A549 (cell line): ENCODE data around the gene FRMD4A. TPM values are rescaled to one million over a fixed set of nuclear protein-coding genes. Genes with fewer than 3 reads are reported as not detected.

Source experiments
- ATAC-seq, 2 experiments: fragments of 200-7000 bp in 1 of 2; fragments of >200 bp in 1 of 2; cut with Nextera tagmentation in 1 of 2; cut with Tn5 transposase in 1 of 2; 3 replicates each; pipeline versions ENCODE4 v1.8.0 to v1.9.1; 2018 to 2020; ENCODE audit warnings: mild to moderate bottlenecking in 1 of 2, moderate library complexity in 1 of 2
- CTCF ChIA-PET: fragments of 300-600 bp; sonication (Branson Sonifier 250); formaldehyde crosslinking; extraction: SDS; loops from one replicate; lab custom pipeline; 2021; ENCODE audit warnings: antibody characterized with exemption, inconsistent platforms; lab: Yijun Ruan, JAX
- POLR2A ChIA-PET: fragments of 350-600 bp; formaldehyde crosslinking; extraction: SDS; loops from one replicate; lab custom pipeline; 2021; ENCODE audit warnings: antibody characterized with exemption, inconsistent platforms; lab: Yijun Ruan, JAX
- DNase-seq, 2 experiments: peaks; one replicate each; pipeline versions ENCODE4 v3.0.0 to v3.0.0-alpha.2; 2011 to 2016; ENCODE audit warnings: low read depth in 1 of 2, low spot score in 1 of 2
- FAIRE-seq: peaks from 2 replicates; lab custom pipeline; 2011; peaks lifted over from hg19 to GRCh38; lab: Jason Lieb, UNC
- H3K27ac ChIP-seq, 2 experiments: fragments of >200 bp; sonication (Bioruptor Twin); formaldehyde crosslinking; 3 replicates each; pipeline ENCODE4 v1.5.1; 2016 to 2017
- H3K4me1 ChIP-seq: fragments of >200 bp; sonication (Bioruptor Twin); formaldehyde crosslinking; 3 replicates; pipeline ENCODE4 v1.6.1; 2016
- H3K4me2 ChIP-seq: fragments of >200 bp; sonication (Bioruptor Twin); formaldehyde crosslinking; 3 replicates; pipeline ENCODE4 v1.6.1; 2016
- H3K4me3 ChIP-seq: fragments of >200 bp; sonication (Bioruptor Twin); formaldehyde crosslinking; 3 replicates; pipeline ENCODE4 v1.5.1; 2016
- H3K9me3 ChIP-seq: fragments of >200 bp; sonication (Bioruptor Twin); formaldehyde crosslinking; 3 replicates; pipeline ENCODE4 v1.6.1; 2016
- ATOH8 ChIP-seq: fragments of 250-450 bp; sonication (Bioruptor Pico); IDR thresholded peaks from 2 replicates; pipeline ENCODE4 v1.5.0; 2020; ENCODE audit warnings: low read depth, mild to moderate bottlenecking, moderate library complexity
- BHLHE40 ChIP-seq: IDR thresholded peaks from 2 replicates; pipeline ENCODE4 v1.6.1; 2012; ENCODE audit warnings: low read depth, low read length, inconsistent platforms
- CHD4 ChIP-seq: fragments of 200-600 bp; sonication (generic); IDR thresholded peaks from 2 replicates; pipeline ENCODE4 v1.6.1; 2016; ENCODE audit warnings: antibody characterized with exemption, mild to moderate bottlenecking, borderline replicate concordance
- EHF ChIP-seq: fragments of 250-450 bp; sonication (Bioruptor Pico); IDR thresholded peaks from 2 replicates; pipeline ENCODE4 v1.5.0; 2020; ENCODE audit warnings: mild to moderate bottlenecking
- FOSB ChIP-seq: fragments of 250-450 bp; sonication (Bioruptor Pico); IDR thresholded peaks from 2 replicates; pipeline ENCODE4 v1.5.0; 2020; ENCODE audit warnings: mild to moderate bottlenecking, moderate library complexity
- HMGXB4 ChIP-seq: fragments of 250-450 bp; sonication (Bioruptor Pico); IDR thresholded peaks from 2 replicates; pipeline ENCODE4 v1.5.0; 2021; ENCODE audit warnings: mild to moderate bottlenecking, moderate library complexity, borderline replicate concordance
- JUNB ChIP-seq: fragments of >200 bp; sonication (Bioruptor Twin); formaldehyde crosslinking; IDR thresholded peaks from 2 replicates; pipeline ENCODE4 v1.6.1; 2016
- KDM1A ChIP-seq: fragments of 200-600 bp; sonication (generic); IDR thresholded peaks from 2 replicates; pipeline ENCODE4 v1.6.1; 2016; ENCODE audit warnings: low read depth, mild to moderate bottlenecking
- MYC ChIP-seq: IDR thresholded peaks from 2 replicates; pipeline ENCODE4 v1.6.1; 2012; ENCODE audit warnings: mild to moderate bottlenecking, inconsistent platforms, low read length, improper control_type of control experiment, borderline replicate concordance
- NFE2L2 ChIP-seq: fragments of 150-350 bp; conservative IDR thresholded peaks from 2 replicates; pipeline ENCODE4 v1.6.1; 2014; ENCODE audit warnings: low read length
- NR3C1 ChIP-seq: fragments of >200 bp; sonication (Bioruptor Twin); formaldehyde crosslinking; IDR thresholded peaks from 3 replicates; pipeline ENCODE4 v1.6.1; 2017
- REST ChIP-seq: fragments of 200-600 bp; sonication (generic); IDR thresholded peaks from 2 replicates; pipeline ENCODE4 v1.6.1; 2016; ENCODE audit warnings: antibody characterized with exemption, mild to moderate bottlenecking, moderate library complexity
- WGBS: methylation state at CpG from one replicate; pipeline ENCODE4 v1.1.6; 2017; ENCODE audit errors: missing lambda C conversion rate; 5-methylcytosine and 5-hydroxymethylcytosine counted together
- polyA plus RNA-seq, 4 experiments: library from polyadenylated mRNA; depleted of rRNA in 3 of 4; stranded (reverse); fragments of >200 nt; fragmentation: RNase III in 1 of 4; extraction: RNeasy Plus Mini Kit Qiagen cat#74134 plus additional on column Dnase treatment in 1 of 4; gene quantifications; 2 replicates in 3 of 4; 3 replicates in 1 of 4; pipeline ENCODE4 v1.2.3, GENCODE V29; 2011 to 2017
- TF ChIP-seq, protein P1 (sequence below): IDR thresholded peaks from 2 replicates; pipeline ENCODE4 v1.6.1; 2012
- TF ChIP-seq, protein P2 (sequence below): fragments of >200 bp; sonication (Bioruptor Twin); formaldehyde crosslinking; IDR thresholded peaks from 2 replicates; pipeline ENCODE4 v1.6.1; 2016

The FRMD4A gene
- polyA plus RNA-seq, 2 of the 4 experiments (the other 2 are of a cell fraction), result 2.5 to 4.7 TPM

DNA sequence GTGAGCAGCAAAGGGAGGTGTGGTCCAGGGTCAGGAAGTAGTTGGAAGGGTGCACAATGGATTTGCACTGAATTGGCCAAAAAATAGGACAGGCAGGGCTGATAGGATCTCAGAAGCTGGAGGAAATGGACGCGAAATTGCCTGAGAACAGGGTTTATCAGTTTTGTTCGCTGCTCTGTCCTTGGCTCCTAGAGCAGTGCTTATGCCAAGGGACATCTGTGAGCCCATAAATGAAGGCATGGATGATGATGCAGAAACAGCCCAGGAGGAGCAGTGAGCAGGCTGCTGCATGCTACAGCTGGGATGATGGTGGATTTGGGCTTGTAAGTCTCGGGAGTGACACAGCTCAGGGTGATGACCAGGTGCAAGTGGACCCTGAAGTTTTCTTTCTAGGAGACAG, 539.2 kb downstream of the FRMD4A start:
- Histone ChIP-seq H3K9me3 (no peaks in the 10 kb centered on the region), H3K4me1 (no peaks in the 10 kb centered on the region), H3K4me2 (no peak overlapping the region), H3K27ac (no peak overlapping the region), H3K4me3 (no peak overlapping the region)
- ChIA-PET CTCF (no interaction called here), POLR2A (no interaction called here)
- TF ChIP-seq REST (no peak), BHLHE40 (no peak)
- TF ChIP-seq, protein P1, sequence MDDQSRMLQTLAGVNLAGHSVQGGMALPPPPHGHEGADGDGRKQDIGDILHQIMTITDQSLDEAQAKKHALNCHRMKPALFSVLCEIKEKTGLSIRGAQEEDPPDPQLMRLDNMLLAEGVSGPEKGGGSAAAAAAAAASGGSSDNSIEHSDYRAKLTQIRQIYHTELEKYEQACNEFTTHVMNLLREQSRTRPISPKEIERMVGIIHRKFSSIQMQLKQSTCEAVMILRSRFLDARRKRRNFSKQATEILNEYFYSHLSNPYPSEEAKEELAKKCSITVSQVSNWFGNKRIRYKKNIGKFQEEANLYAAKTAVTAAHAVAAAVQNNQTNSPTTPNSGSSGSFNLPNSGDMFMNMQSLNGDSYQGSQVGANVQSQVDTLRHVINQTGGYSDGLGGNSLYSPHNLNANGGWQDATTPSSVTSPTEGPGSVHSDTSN, result no peak
- ATAC-seq, result no peak
- FAIRE-seq, result no peak
- DNase-seq, result no peak
- 73% methylated on average over 4 of the region's 4 CpGs for WGBS

DNA sequence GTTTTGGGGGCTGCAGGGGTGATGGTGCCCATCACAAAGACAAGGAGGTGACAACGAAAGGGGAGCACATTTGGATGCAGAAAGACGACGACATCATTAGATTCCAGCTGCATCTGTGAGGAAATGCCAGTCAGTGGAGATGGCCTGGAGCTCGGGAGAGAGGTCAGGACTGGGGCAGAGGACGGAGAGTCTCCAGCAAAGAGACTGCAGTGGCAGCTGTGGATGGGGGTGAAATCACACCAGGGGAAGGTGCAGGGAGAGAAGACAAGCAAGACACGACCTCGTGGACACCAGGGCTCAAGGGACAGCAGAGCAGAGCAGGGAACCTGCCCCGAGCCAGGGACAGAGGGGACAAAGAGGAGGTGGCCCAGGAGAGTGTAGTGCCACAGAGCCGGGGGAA, 540.5 kb downstream of the FRMD4A start:
- no peak for ATAC-seq
- Histone ChIP-seq H3K4me2 (no peak overlapping the region), H3K9me3 (no peaks in the 10 kb centered on the region), H3K4me3 (no peak overlapping the region), H3K27ac (no peak overlapping the region), H3K4me1 (no peaks in the 10 kb centered on the region)
- DNase-seq, result no peak
- TF ChIP-seq HMGXB4 (CRISPR knock-in tag) (no peak), ATOH8 (CRISPR knock-in tag) (no peak), MYC (no peak), NR3C1 (no peak), KDM1A (no peak), NFE2L2 (no peak)
- TF ChIP-seq, protein P2, sequence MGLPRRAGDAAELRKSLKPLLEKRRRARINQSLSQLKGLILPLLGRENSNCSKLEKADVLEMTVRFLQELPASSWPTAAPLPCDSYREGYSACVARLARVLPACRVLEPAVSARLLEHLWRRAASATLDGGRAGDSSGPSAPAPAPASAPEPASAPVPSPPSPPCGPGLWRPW, result no peak
- 50% methylated on average over 9 of the region's 9 CpGs for WGBS
- ChIA-PET POLR2A (no interaction called here), CTCF (interaction anchor here (1.4 kb wide), 1 partner anchor 304 kb away, joined by 4 read pairs; no protein-coding TSS in a partner anchor)
- FAIRE-seq, result no peak

GRCh38 chr10:13789448-13789829, 541.3 kb downstream of the FRMD4A start:
- ChIA-PET CTCF (interaction anchor here (0.7 to 3.2 kb wide), 6 partner anchors 9 to 689 kb away, joined by 3 to 30 read pairs (median 4); no protein-coding TSS in a partner anchor), POLR2A (no interaction called here)

More at GRCh38 chr10:13789448-13789829, 541.3 kb downstream of the FRMD4A start:
- Histone ChIP-seq H3K27ac (no peak overlapping the region), H3K9me3 (no peaks in the 10 kb centered on the region), H3K4me2 (no peak overlapping the region), H3K4me3 (no peak overlapping the region), H3K4me1 (no peaks in the 10 kb centered on the region)
- WGBS, result 94% methylated on average over 2 of the region's 2 CpGs
- DNase-seq, result no peak
- FAIRE-seq, result no peak
- TF ChIP-seq EHF (CRISPR knock-in tag) (no peak), FOSB (no peak), ATOH8 (CRISPR knock-in tag) (no peak), HMGXB4 (CRISPR knock-in tag) (no peak), CHD4 (no peak), JUNB (no peak)
- no peak for ATAC-seq
